Ishikawa (cell line): ENCODE results near the gene TTN.

Experiments used
- CREB1 ChIP-seq: IDR thresholded peaks from 2 replicates; pipeline ENCODE4 v1.6.1; 2012; ENCODE audit warnings: low read depth
- EGR1 ChIP-seq: IDR thresholded peaks from 2 replicates; pipeline ENCODE4 v1.6.1; 2012
- EP300 ChIP-seq: IDR thresholded peaks from 2 replicates; pipeline ENCODE4 v1.6.1; 2012; ENCODE audit warnings: borderline replicate concordance
- NFIC ChIP-seq: IDR thresholded peaks from 2 replicates; pipeline ENCODE4 v1.6.1; 2012
- RAD21 ChIP-seq: IDR thresholded peaks from 2 replicates; pipeline ENCODE4 v1.6.1; 2012; ENCODE audit warnings: low read depth
- TAF1 ChIP-seq: IDR thresholded peaks from 2 replicates; pipeline ENCODE4 v1.6.1; 2012; ENCODE audit warnings: low read depth, mild to moderate bottlenecking
- TCF12 ChIP-seq: IDR thresholded peaks from 2 replicates; pipeline ENCODE4 v1.6.1; 2012; ENCODE audit warnings: low read depth
- TEAD4 ChIP-seq: IDR thresholded peaks from 2 replicates; pipeline ENCODE4 v1.6.1; 2012
- YY1 ChIP-seq: IDR thresholded peaks from 2 replicates; pipeline ENCODE4 v1.6.1; 2012; ENCODE audit warnings: low read depth
- TF ChIP-seq, protein P1 (sequence below): IDR thresholded peaks from 2 replicates; pipeline ENCODE4 v1.6.1; 2012
- TF ChIP-seq, protein P2 (sequence below): IDR thresholded peaks from 2 replicates; pipeline ENCODE4 v1.6.1; 2012; ENCODE audit warnings: low read depth, mild to moderate bottlenecking

DNA sequence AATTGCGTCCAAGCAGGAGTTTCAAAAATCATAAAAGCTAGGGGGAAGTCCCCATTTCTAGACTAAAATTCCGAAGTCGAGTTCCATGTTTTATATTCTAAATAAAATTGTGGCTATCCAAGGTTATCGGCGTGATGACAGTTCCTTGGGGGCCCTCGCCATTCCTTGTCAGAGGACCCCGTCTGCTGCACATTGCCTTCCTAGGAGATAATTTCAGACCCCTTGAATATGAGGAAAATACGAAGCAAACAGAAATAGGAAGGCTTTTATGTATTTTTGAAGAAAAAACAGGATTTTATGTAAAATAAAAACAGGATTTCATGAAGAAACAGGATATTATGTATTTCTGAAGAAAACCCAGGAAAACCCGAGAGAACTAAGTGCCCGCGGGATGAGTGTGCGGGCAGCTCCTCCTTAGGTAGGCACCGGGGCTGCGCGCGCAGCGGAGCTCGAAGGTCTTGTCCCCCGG lies 327.4 kb downstream of the TTN start:
- TF ChIP-seq CREB1, result no peak
- TF ChIP-seq, protein P1, sequence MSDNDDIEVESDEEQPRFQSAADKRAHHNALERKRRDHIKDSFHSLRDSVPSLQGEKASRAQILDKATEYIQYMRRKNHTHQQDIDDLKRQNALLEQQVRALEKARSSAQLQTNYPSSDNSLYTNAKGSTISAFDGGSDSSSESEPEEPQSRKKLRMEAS, result no peak
- no peak for TF ChIP-seq EP300
- TF ChIP-seq EGR1, result no peak
- no peak for TF ChIP-seq RAD21
- TF ChIP-seq, protein P2, sequence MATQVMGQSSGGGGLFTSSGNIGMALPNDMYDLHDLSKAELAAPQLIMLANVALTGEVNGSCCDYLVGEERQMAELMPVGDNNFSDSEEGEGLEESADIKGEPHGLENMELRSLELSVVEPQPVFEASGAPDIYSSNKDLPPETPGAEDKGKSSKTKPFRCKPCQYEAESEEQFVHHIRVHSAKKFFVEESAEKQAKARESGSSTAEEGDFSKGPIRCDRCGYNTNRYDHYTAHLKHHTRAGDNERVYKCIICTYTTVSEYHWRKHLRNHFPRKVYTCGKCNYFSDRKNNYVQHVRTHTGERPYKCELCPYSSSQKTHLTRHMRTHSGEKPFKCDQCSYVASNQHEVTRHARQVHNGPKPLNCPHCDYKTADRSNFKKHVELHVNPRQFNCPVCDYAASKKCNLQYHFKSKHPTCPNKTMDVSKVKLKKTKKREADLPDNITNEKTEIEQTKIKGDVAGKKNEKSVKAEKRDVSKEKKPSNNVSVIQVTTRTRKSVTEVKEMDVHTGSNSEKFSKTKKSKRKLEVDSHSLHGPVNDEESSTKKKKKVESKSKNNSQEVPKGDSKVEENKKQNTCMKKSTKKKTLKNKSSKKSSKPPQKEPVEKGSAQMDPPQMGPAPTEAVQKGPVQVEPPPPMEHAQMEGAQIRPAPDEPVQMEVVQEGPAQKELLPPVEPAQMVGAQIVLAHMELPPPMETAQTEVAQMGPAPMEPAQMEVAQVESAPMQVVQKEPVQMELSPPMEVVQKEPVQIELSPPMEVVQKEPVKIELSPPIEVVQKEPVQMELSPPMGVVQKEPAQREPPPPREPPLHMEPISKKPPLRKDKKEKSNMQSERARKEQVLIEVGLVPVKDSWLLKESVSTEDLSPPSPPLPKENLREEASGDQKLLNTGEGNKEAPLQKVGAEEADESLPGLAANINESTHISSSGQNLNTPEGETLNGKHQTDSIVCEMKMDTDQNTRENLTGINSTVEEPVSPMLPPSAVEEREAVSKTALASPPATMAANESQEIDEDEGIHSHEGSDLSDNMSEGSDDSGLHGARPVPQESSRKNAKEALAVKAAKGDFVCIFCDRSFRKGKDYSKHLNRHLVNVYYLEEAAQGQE, result no peak
- TF ChIP-seq NFIC, result no peak
- no peak for TF ChIP-seq TCF12
- TF ChIP-seq YY1, result no peak
- no peak for TF ChIP-seq TAF1
- TF ChIP-seq TEAD4, result no peak
